ENCODE data around the gene PVALB. TPM values are rescaled to one million over a fixed set of nuclear protein-coding genes. Genes with fewer than 3 reads are reported as not detected.

PVALB gene
- total and polyA plus RNA-seq, 4 donors, result 0.56 to 3.4 (median 1.1) TPM

DNA sequence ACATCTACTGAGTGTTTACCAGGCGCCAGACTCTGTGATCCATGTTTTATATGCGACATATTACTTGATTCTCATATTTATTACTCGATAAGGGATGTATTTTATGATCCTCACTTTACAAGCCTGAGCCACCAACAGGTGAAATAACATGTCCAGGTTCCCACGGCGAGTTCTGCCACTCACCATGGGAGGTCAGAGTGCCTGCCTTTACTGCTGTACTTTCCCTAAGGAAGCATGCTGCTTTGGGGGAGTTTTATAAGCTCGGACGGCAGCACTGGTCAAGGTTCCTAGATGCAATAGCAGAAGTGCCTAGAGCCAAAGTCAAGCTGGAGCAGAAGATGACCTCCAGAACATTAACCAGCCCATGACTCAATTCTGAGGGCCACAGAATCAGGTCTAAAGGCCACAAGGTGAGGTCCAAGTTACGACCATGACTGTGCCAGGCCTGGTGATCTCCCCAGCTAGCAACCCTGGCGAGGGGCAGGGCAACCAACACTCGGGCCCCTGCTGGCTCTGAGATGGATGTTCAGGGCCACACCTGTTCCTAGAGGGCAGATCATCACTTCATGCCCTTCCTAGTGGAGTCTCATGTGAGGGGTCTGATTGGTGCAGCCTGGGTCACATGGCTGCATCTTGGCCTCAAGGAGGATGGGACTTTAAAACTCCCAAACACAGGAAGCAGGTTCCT, 55.1 kb downstream of the PVALB start:
- H3K4me3 ChIP-seq (ENCODE audit: low read depth in 1 of 3, low read length in 3 of 3), result no peak overlapping the region
- peaks cover 0 to 9% (median 1%) of the 10 kb centered on the region in 4 donors for H3K36me3 ChIP-seq (ENCODE audit: control insufficient read depth in 4 of 4, insufficient read depth in 3 of 4, low read depth in 1 of 4, low read length in 3 of 4)
- H3K9ac ChIP-seq (ENCODE audit: low read depth in 1 of 2, low read length in 2 of 2), result no peak overlapping the region
- H3K27ac ChIP-seq (ENCODE audit: low read depth in 1 of 2, low read length in 2 of 2), result no peak overlapping the region
- H3K9me3 ChIP-seq (ENCODE audit: control insufficient read depth in 4 of 4, low read length in 3 of 4), result no peaks in the 10 kb centered on the region
- TF ChIP-seq HNF4A (conservative IDR thresholded peaks at IDR 0.05) (no peak), TAF1 (conservative IDR thresholded peaks at IDR 0.05) (no peak), NR2F2 (IDR thresholded peaks at IDR 0.05) (no peak), RAD21 (IDR thresholded peaks at IDR 0.05) (no peak), RXRA (IDR thresholded peaks at IDR 0.05) (no peak), JUND (IDR thresholded peaks at IDR 0.05) (no peak)
- TF ChIP-seq, protein P1, sequence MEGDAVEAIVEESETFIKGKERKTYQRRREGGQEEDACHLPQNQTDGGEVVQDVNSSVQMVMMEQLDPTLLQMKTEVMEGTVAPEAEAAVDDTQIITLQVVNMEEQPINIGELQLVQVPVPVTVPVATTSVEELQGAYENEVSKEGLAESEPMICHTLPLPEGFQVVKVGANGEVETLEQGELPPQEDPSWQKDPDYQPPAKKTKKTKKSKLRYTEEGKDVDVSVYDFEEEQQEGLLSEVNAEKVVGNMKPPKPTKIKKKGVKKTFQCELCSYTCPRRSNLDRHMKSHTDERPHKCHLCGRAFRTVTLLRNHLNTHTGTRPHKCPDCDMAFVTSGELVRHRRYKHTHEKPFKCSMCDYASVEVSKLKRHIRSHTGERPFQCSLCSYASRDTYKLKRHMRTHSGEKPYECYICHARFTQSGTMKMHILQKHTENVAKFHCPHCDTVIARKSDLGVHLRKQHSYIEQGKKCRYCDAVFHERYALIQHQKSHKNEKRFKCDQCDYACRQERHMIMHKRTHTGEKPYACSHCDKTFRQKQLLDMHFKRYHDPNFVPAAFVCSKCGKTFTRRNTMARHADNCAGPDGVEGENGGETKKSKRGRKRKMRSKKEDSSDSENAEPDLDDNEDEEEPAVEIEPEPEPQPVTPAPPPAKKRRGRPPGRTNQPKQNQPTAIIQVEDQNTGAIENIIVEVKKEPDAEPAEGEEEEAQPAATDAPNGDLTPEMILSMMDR (IDR thresholded peaks at IDR 0.05; ENCODE audit: low read depth, low read length, missing input control), result no peak
- TF ChIP-seq, protein P2, sequence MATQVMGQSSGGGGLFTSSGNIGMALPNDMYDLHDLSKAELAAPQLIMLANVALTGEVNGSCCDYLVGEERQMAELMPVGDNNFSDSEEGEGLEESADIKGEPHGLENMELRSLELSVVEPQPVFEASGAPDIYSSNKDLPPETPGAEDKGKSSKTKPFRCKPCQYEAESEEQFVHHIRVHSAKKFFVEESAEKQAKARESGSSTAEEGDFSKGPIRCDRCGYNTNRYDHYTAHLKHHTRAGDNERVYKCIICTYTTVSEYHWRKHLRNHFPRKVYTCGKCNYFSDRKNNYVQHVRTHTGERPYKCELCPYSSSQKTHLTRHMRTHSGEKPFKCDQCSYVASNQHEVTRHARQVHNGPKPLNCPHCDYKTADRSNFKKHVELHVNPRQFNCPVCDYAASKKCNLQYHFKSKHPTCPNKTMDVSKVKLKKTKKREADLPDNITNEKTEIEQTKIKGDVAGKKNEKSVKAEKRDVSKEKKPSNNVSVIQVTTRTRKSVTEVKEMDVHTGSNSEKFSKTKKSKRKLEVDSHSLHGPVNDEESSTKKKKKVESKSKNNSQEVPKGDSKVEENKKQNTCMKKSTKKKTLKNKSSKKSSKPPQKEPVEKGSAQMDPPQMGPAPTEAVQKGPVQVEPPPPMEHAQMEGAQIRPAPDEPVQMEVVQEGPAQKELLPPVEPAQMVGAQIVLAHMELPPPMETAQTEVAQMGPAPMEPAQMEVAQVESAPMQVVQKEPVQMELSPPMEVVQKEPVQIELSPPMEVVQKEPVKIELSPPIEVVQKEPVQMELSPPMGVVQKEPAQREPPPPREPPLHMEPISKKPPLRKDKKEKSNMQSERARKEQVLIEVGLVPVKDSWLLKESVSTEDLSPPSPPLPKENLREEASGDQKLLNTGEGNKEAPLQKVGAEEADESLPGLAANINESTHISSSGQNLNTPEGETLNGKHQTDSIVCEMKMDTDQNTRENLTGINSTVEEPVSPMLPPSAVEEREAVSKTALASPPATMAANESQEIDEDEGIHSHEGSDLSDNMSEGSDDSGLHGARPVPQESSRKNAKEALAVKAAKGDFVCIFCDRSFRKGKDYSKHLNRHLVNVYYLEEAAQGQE (IDR thresholded peaks at IDR 0.05), result no peak
- H3K27me3 ChIP-seq (ENCODE audit: control insufficient read depth in 4 of 4, insufficient read depth in 4 of 4, low read length in 3 of 4), result no peaks in the 10 kb centered on the region
- DNase-seq (ENCODE audit: low spot score), result no peak
- 91% methylated on average over 10 of the region's 10 CpGs for WGBS
- H3K4me1 ChIP-seq (ENCODE audit: control insufficient read depth in 4 of 4, insufficient read depth in 4 of 4, low read length in 3 of 4), result no peaks in the 10 kb centered on the region

DNA sequence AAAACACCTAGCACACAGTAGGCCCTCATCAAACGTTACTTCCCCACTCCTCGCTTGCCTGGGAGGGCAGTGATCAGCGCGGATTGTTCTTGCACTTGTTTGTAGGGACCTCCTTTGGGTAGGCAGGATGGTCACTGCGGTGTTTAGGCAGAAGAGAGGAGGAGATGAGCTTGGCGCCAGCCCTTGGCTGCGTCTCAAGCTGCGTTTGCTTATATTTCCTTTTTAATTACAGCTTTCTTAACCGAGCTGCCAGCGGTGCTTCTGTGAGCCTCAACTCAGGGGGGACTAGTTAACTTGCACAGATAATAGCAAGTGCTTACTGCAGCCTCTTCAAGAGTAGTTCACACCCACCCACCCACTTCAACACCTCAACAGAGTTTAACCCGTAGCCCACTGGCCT, 56.0 kb downstream of the PVALB start:
- Histone ChIP-seq H3K9me3 (ENCODE audit: control insufficient read depth in 4 of 4, low read length in 3 of 4) (no peaks in the 10 kb centered on the region), H3K27me3 (ENCODE audit: control insufficient read depth in 4 of 4, insufficient read depth in 4 of 4, low read length in 3 of 4) (no peaks in the 10 kb centered on the region), H3K4me3 (ENCODE audit: low read depth in 1 of 3, low read length in 3 of 3) (no peak overlapping the region), H3K9ac (ENCODE audit: low read depth in 1 of 2, low read length in 2 of 2) (no peak overlapping the region), H3K27ac (ENCODE audit: low read depth in 1 of 2, low read length in 2 of 2) (no peak overlapping the region), H3K36me3 (ENCODE audit: control insufficient read depth in 4 of 4, insufficient read depth in 3 of 4, low read depth in 1 of 4, low read length in 3 of 4) (peaks cover 0 to 9% (median 1%) of the 10 kb centered on the region in 4 donors), H3K4me1 (ENCODE audit: control insufficient read depth in 4 of 4, insufficient read depth in 4 of 4, low read length in 3 of 4) (no peaks in the 10 kb centered on the region)
- no peak for DNase-seq (ENCODE audit: low spot score)
- 78% methylated on average over 11 of the region's 11 CpGs for WGBS
- TF ChIP-seq, protein P3, sequence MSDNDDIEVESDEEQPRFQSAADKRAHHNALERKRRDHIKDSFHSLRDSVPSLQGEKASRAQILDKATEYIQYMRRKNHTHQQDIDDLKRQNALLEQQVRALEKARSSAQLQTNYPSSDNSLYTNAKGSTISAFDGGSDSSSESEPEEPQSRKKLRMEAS (IDR thresholded peaks at IDR 0.05), result no peak
- no peak for TF ChIP-seq FOXA2 (IDR thresholded peaks at IDR 0.05)
- TF ChIP-seq GABPA (IDR thresholded peaks at IDR 0.05 in 1 of 2, conservative IDR thresholded peaks at IDR 0.05 in 1 of 2), result no peak
- TF ChIP-seq NR2F2 (IDR thresholded peaks at IDR 0.05), result no peak
- no peak for TF ChIP-seq HNF4A (conservative IDR thresholded peaks at IDR 0.05)
- TF ChIP-seq FOXA1 (IDR thresholded peaks at IDR 0.05), result no peak
- TF ChIP-seq HNF4G (IDR thresholded peaks at IDR 0.05), result no peak
- TF ChIP-seq RXRA (IDR thresholded peaks at IDR 0.05), result no peak

Data from liver (tissue), 9 donors.